D721Med (cell line): ENCODE measurements around the gene CARD10.

Experiments used
- DNase-seq: peaks from one replicate; pipeline ENCODE4 v3.0.0; 2011; ENCODE audit warnings: low spot score; ENCODE audit not compliant: insufficient read length
- FAIRE-seq: peaks from 2 replicates; lab custom pipeline; 2011; peaks lifted over from hg19 to GRCh38; lab: Jason Lieb, UNC
- TF ChIP-seq, protein P1 (sequence below): IDR thresholded peaks from 2 replicates; pipeline ENCODE4 v1.5.1; 2012; ENCODE audit warnings: mild to moderate bottlenecking, control low read depth; ENCODE audit not compliant: insufficient read depth; ENCODE audit errors: missing control alignments

The CARD10 gene

DNA sequence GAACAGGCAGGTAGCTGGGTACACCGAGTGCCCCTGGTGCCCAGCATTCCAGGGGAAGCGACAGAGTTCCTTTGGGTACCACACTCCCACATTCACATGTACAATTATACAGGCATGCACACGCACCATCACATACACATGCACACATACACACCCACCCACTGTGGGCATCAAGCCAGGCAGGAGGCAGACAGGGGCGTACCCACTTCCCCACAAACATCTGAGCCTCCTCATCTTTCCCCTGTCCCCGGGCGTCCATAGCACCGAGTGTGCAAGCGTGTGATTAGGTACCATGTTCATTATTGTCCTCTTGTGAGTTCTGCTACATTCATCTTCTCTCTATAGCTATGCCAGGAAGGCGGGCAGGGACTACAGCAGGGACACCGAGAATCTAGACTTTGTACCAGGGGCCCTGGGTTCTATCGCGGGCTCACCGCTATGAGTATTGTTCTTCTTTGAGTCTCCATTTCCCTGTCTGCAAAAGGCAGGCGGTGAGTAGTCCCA is 2.1 kb upstream of the CARD10 start:
- no peak for DNase-seq
- TF ChIP-seq, protein P1, sequence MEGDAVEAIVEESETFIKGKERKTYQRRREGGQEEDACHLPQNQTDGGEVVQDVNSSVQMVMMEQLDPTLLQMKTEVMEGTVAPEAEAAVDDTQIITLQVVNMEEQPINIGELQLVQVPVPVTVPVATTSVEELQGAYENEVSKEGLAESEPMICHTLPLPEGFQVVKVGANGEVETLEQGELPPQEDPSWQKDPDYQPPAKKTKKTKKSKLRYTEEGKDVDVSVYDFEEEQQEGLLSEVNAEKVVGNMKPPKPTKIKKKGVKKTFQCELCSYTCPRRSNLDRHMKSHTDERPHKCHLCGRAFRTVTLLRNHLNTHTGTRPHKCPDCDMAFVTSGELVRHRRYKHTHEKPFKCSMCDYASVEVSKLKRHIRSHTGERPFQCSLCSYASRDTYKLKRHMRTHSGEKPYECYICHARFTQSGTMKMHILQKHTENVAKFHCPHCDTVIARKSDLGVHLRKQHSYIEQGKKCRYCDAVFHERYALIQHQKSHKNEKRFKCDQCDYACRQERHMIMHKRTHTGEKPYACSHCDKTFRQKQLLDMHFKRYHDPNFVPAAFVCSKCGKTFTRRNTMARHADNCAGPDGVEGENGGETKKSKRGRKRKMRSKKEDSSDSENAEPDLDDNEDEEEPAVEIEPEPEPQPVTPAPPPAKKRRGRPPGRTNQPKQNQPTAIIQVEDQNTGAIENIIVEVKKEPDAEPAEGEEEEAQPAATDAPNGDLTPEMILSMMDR, result no peak
- no peak for FAIRE-seq

DNA sequence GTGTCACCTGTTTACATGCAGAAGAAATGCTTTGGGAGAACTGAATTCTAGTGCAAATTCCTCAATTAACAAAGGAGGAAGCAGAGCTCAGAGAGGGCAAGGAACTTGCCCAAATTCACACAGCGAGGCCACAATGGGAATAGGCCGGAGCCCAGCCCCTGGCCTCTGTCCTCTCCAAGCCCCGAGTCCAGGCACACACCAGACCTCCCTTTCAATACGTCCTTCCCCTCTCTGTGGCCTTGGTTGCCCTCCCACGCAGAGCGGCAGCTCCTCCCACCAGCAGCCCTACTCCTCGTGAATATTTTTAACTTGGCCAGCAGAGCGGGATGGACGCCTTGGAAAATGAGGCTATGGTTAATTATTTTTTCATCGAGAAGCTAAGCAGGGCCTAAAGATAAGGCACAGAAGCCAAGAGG is 1.6 kb upstream of the CARD10 start:
- DNase-seq (no peak), FAIRE-seq (no peak)
- TF ChIP-seq, protein P1, result no peak

DNA sequence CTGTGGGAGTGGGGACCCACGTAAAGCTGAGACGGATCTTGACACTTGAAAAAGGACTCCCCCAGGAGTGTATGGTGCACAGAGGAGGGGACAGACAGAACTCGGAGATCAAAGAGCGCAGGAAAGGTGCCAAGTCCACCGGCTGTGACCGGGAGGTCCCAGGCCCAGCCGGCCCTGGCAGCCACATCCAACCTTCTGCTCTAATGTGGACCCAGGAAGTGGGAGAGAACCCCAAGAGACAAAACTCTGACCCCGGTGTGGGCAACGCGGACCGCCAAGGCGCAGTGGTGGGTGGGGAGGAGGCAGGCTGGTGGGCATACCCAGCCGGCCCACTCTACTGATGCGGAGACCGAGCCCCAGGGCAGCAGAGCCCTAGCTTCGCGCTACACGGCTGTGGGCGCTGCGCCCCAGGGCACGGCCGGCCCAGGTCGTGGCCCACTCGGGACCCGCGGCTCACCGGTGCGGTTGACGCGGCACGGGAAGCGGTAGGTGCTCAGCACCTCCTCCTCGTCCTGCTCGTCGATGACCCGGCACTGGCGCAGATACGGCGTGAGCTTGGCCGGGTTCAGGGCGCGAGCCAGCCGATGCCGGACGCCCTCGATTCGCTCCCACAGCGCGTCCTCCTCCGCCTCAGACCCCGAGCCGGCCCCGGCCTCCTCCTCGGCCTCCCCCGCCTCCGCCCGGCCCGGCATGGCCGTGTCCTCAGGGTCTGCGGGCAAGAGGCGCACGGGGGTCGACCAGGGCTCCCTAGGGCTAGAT is 527 bp downstream of the CARD10 start:
- no peak for DNase-seq
- TF ChIP-seq, protein P1, result no peak
- no peak for FAIRE-seq

DNA sequence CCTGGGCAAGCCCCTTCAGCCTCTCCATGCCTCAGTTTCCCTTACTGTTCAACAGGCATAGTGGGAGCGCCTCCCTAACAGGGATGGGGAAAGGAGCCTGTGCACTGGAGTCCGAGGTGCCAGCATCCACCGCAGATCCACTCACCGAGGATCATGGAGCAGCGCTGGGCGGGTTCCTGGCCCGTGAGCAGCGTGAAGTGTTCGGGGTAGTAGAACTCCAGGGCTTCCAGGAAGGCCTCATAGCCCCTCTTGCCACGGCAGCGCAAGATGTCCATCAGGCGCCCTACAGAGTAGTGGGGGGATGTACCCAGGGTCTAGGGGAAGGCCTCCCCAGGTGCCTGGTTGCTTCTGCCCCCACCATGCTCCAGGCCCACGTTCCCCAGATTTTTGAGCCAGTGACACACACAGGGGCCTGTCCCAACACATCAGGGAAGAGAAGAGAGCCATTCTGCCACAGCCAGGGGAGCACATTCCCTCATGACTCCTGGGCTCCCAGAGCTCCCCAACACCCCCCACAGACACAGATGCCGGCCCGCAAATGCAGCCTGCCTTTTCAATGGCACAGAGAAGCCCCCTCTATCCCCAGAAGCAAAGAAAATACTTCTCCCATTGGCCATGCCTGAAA is 1.3 kb downstream of the CARD10 start:
- TF ChIP-seq, protein P1, result no peak
- FAIRE-seq, result no peak
- DNase-seq, result no peak

DNA sequence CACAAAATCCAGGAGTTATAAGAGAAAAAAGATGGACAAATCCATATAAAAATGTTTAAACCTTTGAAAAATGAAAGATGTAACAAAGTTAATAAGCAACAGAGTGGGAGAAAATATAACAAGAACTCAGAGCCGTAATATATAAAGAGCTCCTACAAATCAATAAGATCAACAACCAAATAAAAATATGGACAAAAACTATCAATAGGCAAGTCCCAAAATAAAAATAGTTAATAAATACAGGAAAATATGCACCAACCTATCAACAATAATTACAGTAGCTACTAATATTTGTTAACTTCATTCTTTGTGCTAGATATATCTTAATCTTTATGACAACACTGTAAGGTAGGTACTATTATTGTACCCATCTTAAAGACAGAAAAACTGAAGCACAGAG is 2.8 kb downstream of the CARD10 start:
- no peak for FAIRE-seq
- no peak for DNase-seq
- TF ChIP-seq, protein P1, result no peak

DNA sequence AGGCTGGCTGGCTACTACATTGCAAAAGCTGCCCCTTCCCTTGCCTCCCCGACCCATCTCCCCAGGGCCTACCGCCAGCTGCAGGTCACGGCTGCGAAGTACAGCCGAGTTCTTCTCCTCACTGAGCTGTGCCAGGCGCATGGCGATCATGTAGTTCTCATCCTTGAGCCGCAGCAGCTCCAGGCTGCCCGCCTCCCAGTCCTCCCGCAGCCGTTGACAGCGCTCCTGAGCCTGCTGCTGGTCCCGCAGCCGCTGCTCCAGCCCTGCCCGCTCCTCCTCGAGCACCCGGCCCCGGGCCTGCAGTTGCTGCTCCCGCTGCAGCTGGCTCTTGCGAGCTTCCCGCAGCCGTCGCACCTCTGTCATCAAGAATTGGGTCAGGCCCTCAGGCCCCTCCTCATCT is 3.3 kb downstream of the CARD10 start:
- no peak for DNase-seq
- no peak for FAIRE-seq
- TF ChIP-seq, protein P1, result no peak
